A549 (cell line): ENCODE results near the gene CCDC171. TPM values are rescaled to one million over a fixed set of nuclear protein-coding genes. Genes with fewer than 3 reads are reported as not detected.
A peak's percentile ranks its signal among the peaks of the same experiment; 100 is the strongest.

Source experiments
- ATAC-seq, 2 experiments: fragments of 200-7000 bp in 1 of 2; fragments of >200 bp in 1 of 2; cut with Nextera tagmentation in 1 of 2; cut with Tn5 transposase in 1 of 2; 3 replicates each; pipeline versions ENCODE4 v1.8.0 to v1.9.1; 2018 to 2020; ENCODE audit warnings: mild to moderate bottlenecking in 1 of 2, moderate library complexity in 1 of 2
- CTCF ChIA-PET: fragments of 300-600 bp; sonication (Branson Sonifier 250); formaldehyde crosslinking; extraction: SDS; loops from one replicate; lab custom pipeline; 2021; ENCODE audit warnings: antibody characterized with exemption, inconsistent platforms; lab: Yijun Ruan, JAX
- POLR2A ChIA-PET: fragments of 350-600 bp; formaldehyde crosslinking; extraction: SDS; loops from one replicate; lab custom pipeline; 2021; ENCODE audit warnings: antibody characterized with exemption, inconsistent platforms; lab: Yijun Ruan, JAX
- DNase-seq, 2 experiments: peaks; one replicate each; pipeline versions ENCODE4 v3.0.0 to v3.0.0-alpha.2; 2011 to 2016; ENCODE audit warnings: low read depth in 1 of 2, low spot score in 1 of 2
- FAIRE-seq: peaks from 2 replicates; lab custom pipeline; 2011; peaks lifted over from hg19 to GRCh38; lab: Jason Lieb, UNC
- H3K27ac ChIP-seq, 2 experiments: fragments of >200 bp; sonication (Bioruptor Twin); formaldehyde crosslinking; 3 replicates each; pipeline ENCODE4 v1.5.1; 2016 to 2017
- H3K4me1 ChIP-seq: fragments of >200 bp; sonication (Bioruptor Twin); formaldehyde crosslinking; 3 replicates; pipeline ENCODE4 v1.6.1; 2016
- H3K4me2 ChIP-seq: fragments of >200 bp; sonication (Bioruptor Twin); formaldehyde crosslinking; 3 replicates; pipeline ENCODE4 v1.6.1; 2016
- H3K4me3 ChIP-seq: fragments of >200 bp; sonication (Bioruptor Twin); formaldehyde crosslinking; 3 replicates; pipeline ENCODE4 v1.5.1; 2016
- H3K9me3 ChIP-seq: fragments of >200 bp; sonication (Bioruptor Twin); formaldehyde crosslinking; 3 replicates; pipeline ENCODE4 v1.6.1; 2016
- BHLHE40 ChIP-seq: IDR thresholded peaks from 2 replicates; pipeline ENCODE4 v1.6.1; 2012; ENCODE audit warnings: low read depth, low read length, inconsistent platforms
- CEBPB ChIP-seq, 2 experiments: fragments of >200 bp in 1 of 2; sonication (Bioruptor Twin) in 1 of 2; formaldehyde crosslinking in 1 of 2; IDR thresholded peaks; 2 replicates each; pipeline ENCODE4 v1.6.1; 2012 to 2016
- CTCF ChIP-seq: fragments of >200 bp; sonication (Bioruptor Twin); formaldehyde crosslinking; IDR thresholded peaks from 3 replicates; pipeline ENCODE4 v1.5.1; 2016
- EP300 ChIP-seq, 2 experiments: fragments of >200 bp; sonication (Bioruptor Twin); formaldehyde crosslinking; IDR thresholded peaks; 2 replicates in 1 of 2; 3 replicates in 1 of 2; pipeline ENCODE4 v1.6.1; 2016 to 2017
- ESRRA ChIP-seq: fragments of 150-350 bp; IDR thresholded peaks from 2 replicates; pipeline ENCODE4 v1.6.1; 2014; ENCODE audit warnings: mild to moderate bottlenecking, low read length, borderline replicate concordance
- FOSB ChIP-seq: fragments of 250-450 bp; sonication (Bioruptor Pico); IDR thresholded peaks from 2 replicates; pipeline ENCODE4 v1.5.0; 2020; ENCODE audit warnings: mild to moderate bottlenecking, moderate library complexity
- FOSL2 ChIP-seq, 2 experiments: fragments of 450-650 bp in 1 of 2; fragments of >200 bp in 1 of 2; sonication (Bioruptor Twin) in 1 of 2; formaldehyde crosslinking; IDR thresholded peaks; 2 replicates each; pipeline versions ENCODE4 v1.5.0 to v1.6.1; 2016 to 2020; ENCODE audit warnings: mild to moderate bottlenecking in 1 of 2, moderate library complexity in 1 of 2
- GATA3 ChIP-seq: IDR thresholded peaks from 2 replicates; pipeline ENCODE4 v1.6.1; 2012; ENCODE audit warnings: borderline replicate concordance
- HMGXB4 ChIP-seq: fragments of 250-450 bp; sonication (Bioruptor Pico); IDR thresholded peaks from 2 replicates; pipeline ENCODE4 v1.5.0; 2021; ENCODE audit warnings: mild to moderate bottlenecking, moderate library complexity, borderline replicate concordance
- JUN ChIP-seq, 2 experiments: fragments of >200 bp; sonication (Bioruptor Twin); formaldehyde crosslinking; IDR thresholded peaks; 2 replicates in 1 of 2; 3 replicates in 1 of 2; pipeline ENCODE4 v1.6.1; 2016 to 2017
- JUNB ChIP-seq: fragments of >200 bp; sonication (Bioruptor Twin); formaldehyde crosslinking; IDR thresholded peaks from 2 replicates; pipeline ENCODE4 v1.6.1; 2016
- KDM1A ChIP-seq: fragments of 200-600 bp; sonication (generic); IDR thresholded peaks from 2 replicates; pipeline ENCODE4 v1.6.1; 2016; ENCODE audit warnings: low read depth, mild to moderate bottlenecking
- KDM5A ChIP-seq: fragments of 200-600 bp; sonication (generic); IDR thresholded peaks from 2 replicates; pipeline ENCODE4 v1.6.1; 2016; ENCODE audit warnings: antibody characterized with exemption, mild to moderate bottlenecking
- MAX ChIP-seq: IDR thresholded peaks from 2 replicates; pipeline ENCODE4 v1.6.1; 2012
- NPAS2 ChIP-seq: fragments of 250-450 bp; sonication (Bioruptor Pico); IDR thresholded peaks from 2 replicates; pipeline ENCODE4 v1.8.0; 2022; ENCODE audit warnings: mild to moderate bottlenecking, moderate library complexity, borderline replicate concordance
- NR3C1 ChIP-seq: fragments of >200 bp; sonication (Bioruptor Twin); formaldehyde crosslinking; IDR thresholded peaks from 3 replicates; pipeline ENCODE4 v1.6.1; 2017
- POLR2A ChIP-seq: IDR thresholded peaks from 2 replicates; pipeline ENCODE4 v1.6.1; 2012; ENCODE audit warnings: mild to moderate bottlenecking, low read length
- RAD21 ChIP-seq, 2 experiments: fragments of >200 bp in 1 of 2; sonication (Bioruptor Twin) in 1 of 2; formaldehyde crosslinking in 1 of 2; IDR thresholded peaks in 1 of 2; conservative IDR thresholded peaks in 1 of 2; 2 replicates in 1 of 2; 3 replicates in 1 of 2; pipeline ENCODE4 v1.6.1; 2012 to 2018; ENCODE audit warnings: inconsistent platforms in 1 of 2
- RARB ChIP-seq: fragments of 250-450 bp; sonication (Bioruptor Pico); IDR thresholded peaks from 2 replicates; pipeline ENCODE4 v1.8.0; 2021; ENCODE audit warnings: mild to moderate bottlenecking, moderate library complexity
- REST ChIP-seq: fragments of 200-600 bp; sonication (generic); IDR thresholded peaks from 2 replicates; pipeline ENCODE4 v1.6.1; 2016; ENCODE audit warnings: antibody characterized with exemption, mild to moderate bottlenecking, moderate library complexity
- RFX5 ChIP-seq: fragments of 450-650 bp; IDR thresholded peaks from 2 replicates; pipeline ENCODE4 v1.7.1; 2014; ENCODE audit warnings: antibody characterized with exemption, mild to moderate bottlenecking, moderate library complexity
- SMC3 ChIP-seq: fragments of >200 bp; sonication (Bioruptor Twin); formaldehyde crosslinking; IDR thresholded peaks from 3 replicates; pipeline ENCODE4 v1.6.1; 2018; ENCODE audit warnings: inconsistent platforms
- USF2 ChIP-seq: fragments of 450-650 bp; IDR thresholded peaks from 2 replicates; pipeline ENCODE4 v1.6.1; 2014; ENCODE audit warnings: antibody characterized with exemption
- ZFP36 ChIP-seq: fragments of 450-650 bp; IDR thresholded peaks from 2 replicates; pipeline ENCODE4 v1.6.1; 2014; ENCODE audit warnings: borderline replicate concordance; ENCODE audit not compliant: partially characterized antibody
- ZNF302 ChIP-seq: fragments of 250-450 bp; sonication (Bioruptor Pico); IDR thresholded peaks from 2 replicates; pipeline ENCODE4 v1.9.0; 2021; ENCODE audit warnings: inconsistent platforms, mild to moderate bottlenecking, moderate library complexity
- ZSCAN20 ChIP-seq: fragments of 250-450 bp; sonication (Bioruptor Pico); IDR thresholded peaks from 2 replicates; pipeline ENCODE4 v1.8.0; 2022; ENCODE audit warnings: mild to moderate bottlenecking, moderate library complexity
- WGBS: methylation state at CpG from one replicate; pipeline ENCODE4 v1.1.6; 2017; ENCODE audit errors: missing lambda C conversion rate; 5-methylcytosine and 5-hydroxymethylcytosine counted together
- polyA plus RNA-seq, 4 experiments: library from polyadenylated mRNA; depleted of rRNA in 3 of 4; stranded (reverse); fragments of >200 nt; fragmentation: RNase III in 1 of 4; extraction: RNeasy Plus Mini Kit Qiagen cat#74134 plus additional on column Dnase treatment in 1 of 4; gene quantifications; 2 replicates in 3 of 4; 3 replicates in 1 of 4; pipeline ENCODE4 v1.2.3, GENCODE V29; 2011 to 2017

Gene CCDC171
- polyA plus RNA-seq, 2 of the 4 experiments (the other 2 are of a cell fraction), result 0.88 to 1.3 TPM

GRCh38 chr9:15999422-16000339 is 446.8 kb downstream of the CCDC171 start:
- TF ChIP-seq RAD21 (conservative IDR thresholded peaks at IDR 0.05 in 1 of 2, IDR thresholded peaks at IDR 0.05 in 1 of 2) (0 out of 5 replicates have a peak, but pooled peaks of 1 of the 2 experiments have one; percentile 5), NR3C1 (no peak), FOSL2 (IDR thresholded peaks at IDR 0.05) (peak; percentile 75), FOSL2 (CRISPR knock-in tag; IDR thresholded peaks at IDR 0.05) (peak; percentile 81), RARB (CRISPR knock-in tag) (no peak), MAX (peak; percentile 43; the same call in 1 of the 2 replicates), CTCF (no peak), USF2 (no peak), JUNB (peak; percentile 66; the same call in 1 of the 2 replicates), ZNF302 (CRISPR knock-in tag) (no peak), JUN (IDR thresholded peaks at IDR 0.05) (0 out of 5 replicates have a peak, but pooled peaks of 1 of the 2 experiments have one; percentile 23), NPAS2 (CRISPR knock-in tag) (no peak), CEBPB (IDR thresholded peaks at IDR 0.05) (0 out of 4 replicates have a peak, but pooled peaks of 1 of the 2 experiments have one; percentile 3)
- Histone ChIP-seq H3K9me3 (no peaks in the 10 kb centered on the region), H3K27ac (peak overlapping the region; percentile 82 to 83), H3K4me3 (no peak overlapping the region), H3K4me1 (peaks cover 25% of the 10 kb centered on the region), H3K4me2 (peak overlapping the region; percentile 62)
- no peak for FAIRE-seq
- ChIA-PET CTCF (interaction anchor here (0.8 kb wide), 2 partner anchors 10 to 34 kb away, joined by 3 read pairs; no protein-coding TSS in a partner anchor), POLR2A (no interaction called here)
- ATAC-seq, result peak; percentile 96 to 97
- DNase-seq, result peak; percentile 50 to 79
- 62% methylated on average over 7 of the region's 7 CpGs for WGBS

GRCh38 chr9:16000811-16001210 is 448.0 kb downstream of the CCDC171 start:
- 96% methylated on average over 2 of the region's 2 CpGs for WGBS
- no peak for FAIRE-seq
- Histone ChIP-seq H3K4me2 (no peak overlapping the region; the same call in 2 of the 3 replicates), H3K9me3 (no peaks in the 10 kb centered on the region), H3K4me3 (no peak overlapping the region), H3K4me1 (peaks cover 25% of the 10 kb centered on the region), H3K27ac (peak overlapping the region; percentile 82 to 83; a peak in 5 of 6 replicates)
- CTCF ChIA-PET, result interaction anchor here (0.6 kb wide), 1 partner anchor 712 kb away, joined by 3 read pairs; no protein-coding TSS in a partner anchor
- ATAC-seq, result no peak
- POLR2A ChIA-PET, result no interaction called here
- DNase-seq, result no peak
- TF ChIP-seq POLR2A (no peak), GATA3 (no peak), RARB (CRISPR knock-in tag) (no peak), ZSCAN20 (CRISPR knock-in tag) (no peak), REST (no peak), KDM5A (no peak), EP300 (IDR thresholded peaks at IDR 0.05) (no peak), SMC3 (no peak), RFX5 (no peak), ZFP36 (no peak), ESRRA (no peak), HMGXB4 (CRISPR knock-in tag) (no peak), KDM1A (no peak), CEBPB (IDR thresholded peaks at IDR 0.05) (no peak), BHLHE40 (no peak), FOSB (no peak)
